HL-60 (cell line): ENCODE measurements around the gene PAGE2.

Experiments
- GABPA ChIP-seq: IDR thresholded peaks from 2 replicates; pipeline ENCODE4 v1.6.1; 2012; ENCODE audit warnings: low read depth
- POLR2AphosphoS5 ChIP-seq: IDR thresholded peaks from 2 replicates; pipeline ENCODE4 v1.6.1; 2012; ENCODE audit warnings: low read depth
- SPI1 ChIP-seq: IDR thresholded peaks from 2 replicates; pipeline ENCODE4 v1.6.1; 2012; ENCODE audit warnings: low read depth, mild to moderate bottlenecking, borderline replicate concordance
- TF ChIP-seq, protein P1 (sequence below): IDR thresholded peaks from one replicate; pipeline ENCODE4 v1.5.1; 2011; ENCODE audit warnings: low read length, control low read depth, inconsistent platforms; ENCODE audit not compliant: insufficient read depth
- TF ChIP-seq, protein P2 (sequence below): IDR thresholded peaks from 2 replicates; pipeline ENCODE4 v1.6.1; 2012; ENCODE audit warnings: low read depth; ENCODE audit not compliant: insufficient replicate concordance

DNA sequence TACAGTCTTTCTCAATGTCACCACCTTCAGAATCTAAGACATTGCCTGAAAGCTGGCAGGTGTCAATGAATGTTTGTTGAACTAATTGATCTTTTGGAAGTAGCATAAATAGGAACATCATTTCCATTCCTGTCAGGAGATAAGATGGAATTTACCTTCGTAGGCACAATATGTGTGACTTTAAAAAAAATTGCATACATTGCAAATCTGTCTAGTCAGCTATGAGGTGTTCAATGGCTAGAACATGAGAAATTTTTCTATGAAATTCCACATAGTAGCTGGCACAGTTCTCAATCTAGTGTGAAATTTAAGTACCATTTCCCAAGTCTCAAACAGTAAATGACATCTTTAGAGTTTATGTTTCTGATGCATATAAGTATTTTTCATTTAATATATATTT, 10.3 kb downstream of the PAGE2 start:
- TF ChIP-seq, protein P1, sequence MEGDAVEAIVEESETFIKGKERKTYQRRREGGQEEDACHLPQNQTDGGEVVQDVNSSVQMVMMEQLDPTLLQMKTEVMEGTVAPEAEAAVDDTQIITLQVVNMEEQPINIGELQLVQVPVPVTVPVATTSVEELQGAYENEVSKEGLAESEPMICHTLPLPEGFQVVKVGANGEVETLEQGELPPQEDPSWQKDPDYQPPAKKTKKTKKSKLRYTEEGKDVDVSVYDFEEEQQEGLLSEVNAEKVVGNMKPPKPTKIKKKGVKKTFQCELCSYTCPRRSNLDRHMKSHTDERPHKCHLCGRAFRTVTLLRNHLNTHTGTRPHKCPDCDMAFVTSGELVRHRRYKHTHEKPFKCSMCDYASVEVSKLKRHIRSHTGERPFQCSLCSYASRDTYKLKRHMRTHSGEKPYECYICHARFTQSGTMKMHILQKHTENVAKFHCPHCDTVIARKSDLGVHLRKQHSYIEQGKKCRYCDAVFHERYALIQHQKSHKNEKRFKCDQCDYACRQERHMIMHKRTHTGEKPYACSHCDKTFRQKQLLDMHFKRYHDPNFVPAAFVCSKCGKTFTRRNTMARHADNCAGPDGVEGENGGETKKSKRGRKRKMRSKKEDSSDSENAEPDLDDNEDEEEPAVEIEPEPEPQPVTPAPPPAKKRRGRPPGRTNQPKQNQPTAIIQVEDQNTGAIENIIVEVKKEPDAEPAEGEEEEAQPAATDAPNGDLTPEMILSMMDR: no peak
- TF ChIP-seq POLR2AphosphoS5 (no peak), GABPA (no peak), SPI1 (no peak)
- TF ChIP-seq, protein P2, sequence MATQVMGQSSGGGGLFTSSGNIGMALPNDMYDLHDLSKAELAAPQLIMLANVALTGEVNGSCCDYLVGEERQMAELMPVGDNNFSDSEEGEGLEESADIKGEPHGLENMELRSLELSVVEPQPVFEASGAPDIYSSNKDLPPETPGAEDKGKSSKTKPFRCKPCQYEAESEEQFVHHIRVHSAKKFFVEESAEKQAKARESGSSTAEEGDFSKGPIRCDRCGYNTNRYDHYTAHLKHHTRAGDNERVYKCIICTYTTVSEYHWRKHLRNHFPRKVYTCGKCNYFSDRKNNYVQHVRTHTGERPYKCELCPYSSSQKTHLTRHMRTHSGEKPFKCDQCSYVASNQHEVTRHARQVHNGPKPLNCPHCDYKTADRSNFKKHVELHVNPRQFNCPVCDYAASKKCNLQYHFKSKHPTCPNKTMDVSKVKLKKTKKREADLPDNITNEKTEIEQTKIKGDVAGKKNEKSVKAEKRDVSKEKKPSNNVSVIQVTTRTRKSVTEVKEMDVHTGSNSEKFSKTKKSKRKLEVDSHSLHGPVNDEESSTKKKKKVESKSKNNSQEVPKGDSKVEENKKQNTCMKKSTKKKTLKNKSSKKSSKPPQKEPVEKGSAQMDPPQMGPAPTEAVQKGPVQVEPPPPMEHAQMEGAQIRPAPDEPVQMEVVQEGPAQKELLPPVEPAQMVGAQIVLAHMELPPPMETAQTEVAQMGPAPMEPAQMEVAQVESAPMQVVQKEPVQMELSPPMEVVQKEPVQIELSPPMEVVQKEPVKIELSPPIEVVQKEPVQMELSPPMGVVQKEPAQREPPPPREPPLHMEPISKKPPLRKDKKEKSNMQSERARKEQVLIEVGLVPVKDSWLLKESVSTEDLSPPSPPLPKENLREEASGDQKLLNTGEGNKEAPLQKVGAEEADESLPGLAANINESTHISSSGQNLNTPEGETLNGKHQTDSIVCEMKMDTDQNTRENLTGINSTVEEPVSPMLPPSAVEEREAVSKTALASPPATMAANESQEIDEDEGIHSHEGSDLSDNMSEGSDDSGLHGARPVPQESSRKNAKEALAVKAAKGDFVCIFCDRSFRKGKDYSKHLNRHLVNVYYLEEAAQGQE: no peak
